Measurements from ENCODE around the gene SIPA1L3. TPM values are rescaled to one million over a fixed set of nuclear protein-coding genes. Genes with fewer than 3 reads are reported as not detected.

The SIPA1L3 gene
- total RNA-seq, 1 experiment from 2014 or later = 66.3 TPM

- Histone ChIP-seq H3K27me3 (ENCODE audit: control insufficient read depth, insufficient read depth, low read length) (no peaks in the 10 kb centered on the region), H3K27ac (ENCODE audit: low read length) (no peak overlapping the region; the same call in 1 of the 2 replicates), H3K4me1 (ENCODE audit: control insufficient read depth, insufficient read depth, low read length) (peaks cover 5% of the 10 kb centered on the region; the same call in 1 of the 2 replicates), H3K4me3 (ENCODE audit: low read depth in 2 of 2, low read length in 2 of 2) (no peak overlapping the region), H3K9me3 (ENCODE audit: control insufficient read depth, insufficient read depth, low read depth, low read length) (no peaks in the 10 kb centered on the region; the same call in 1 of the 2 replicates), H3K36me3 (ENCODE audit: control insufficient read depth, insufficient read depth, low read length) (no peaks in the 10 kb centered on the region)
- no TSS peak for BruUV-seq (replicated peaks)
- DNase-seq (ENCODE audit: low read depth, low spot score) = no peak
- intact Hi-C loops (cut with micrococcal nuclease; ENCODE audit: unreplicated experiment) (no loop called here), in situ Hi-C loops (cut with HindIII; ENCODE audit: low pct_unique_long_range_greater_than_20kb, low sequenced_read_pairs) (no loop called here)
- CTCF ChIA-PET = no interaction called here
- no peak for ATAC-seq
- TF ChIP-seq TCF7L2 (IDR thresholded peaks at IDR 0.05; ENCODE audit: low read depth, low read length) (no peak), SIN3A (IDR thresholded peaks at IDR 0.05; ENCODE audit: borderline replicate concordance, insufficient read depth, low read depth, low read length) (no peak), POLR2AphosphoS5 (IDR thresholded peaks at IDR 0.05; ENCODE audit: low read depth, low read length) (no peak), REST (IDR thresholded peaks at IDR 0.05; ENCODE audit: insufficient read depth in 1 of 2, low read depth in 2 of 2, low read length in 1 of 2) (no peak)
- TF ChIP-seq, protein P1, sequence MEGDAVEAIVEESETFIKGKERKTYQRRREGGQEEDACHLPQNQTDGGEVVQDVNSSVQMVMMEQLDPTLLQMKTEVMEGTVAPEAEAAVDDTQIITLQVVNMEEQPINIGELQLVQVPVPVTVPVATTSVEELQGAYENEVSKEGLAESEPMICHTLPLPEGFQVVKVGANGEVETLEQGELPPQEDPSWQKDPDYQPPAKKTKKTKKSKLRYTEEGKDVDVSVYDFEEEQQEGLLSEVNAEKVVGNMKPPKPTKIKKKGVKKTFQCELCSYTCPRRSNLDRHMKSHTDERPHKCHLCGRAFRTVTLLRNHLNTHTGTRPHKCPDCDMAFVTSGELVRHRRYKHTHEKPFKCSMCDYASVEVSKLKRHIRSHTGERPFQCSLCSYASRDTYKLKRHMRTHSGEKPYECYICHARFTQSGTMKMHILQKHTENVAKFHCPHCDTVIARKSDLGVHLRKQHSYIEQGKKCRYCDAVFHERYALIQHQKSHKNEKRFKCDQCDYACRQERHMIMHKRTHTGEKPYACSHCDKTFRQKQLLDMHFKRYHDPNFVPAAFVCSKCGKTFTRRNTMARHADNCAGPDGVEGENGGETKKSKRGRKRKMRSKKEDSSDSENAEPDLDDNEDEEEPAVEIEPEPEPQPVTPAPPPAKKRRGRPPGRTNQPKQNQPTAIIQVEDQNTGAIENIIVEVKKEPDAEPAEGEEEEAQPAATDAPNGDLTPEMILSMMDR (IDR thresholded peaks at IDR 0.05) = no peak
- POLR2A ChIA-PET = no interaction called here
Measured at GRCh38 chr19:37943480-37943879, 36.5 kb downstream of the SIPA1L3 start.

DNA sequence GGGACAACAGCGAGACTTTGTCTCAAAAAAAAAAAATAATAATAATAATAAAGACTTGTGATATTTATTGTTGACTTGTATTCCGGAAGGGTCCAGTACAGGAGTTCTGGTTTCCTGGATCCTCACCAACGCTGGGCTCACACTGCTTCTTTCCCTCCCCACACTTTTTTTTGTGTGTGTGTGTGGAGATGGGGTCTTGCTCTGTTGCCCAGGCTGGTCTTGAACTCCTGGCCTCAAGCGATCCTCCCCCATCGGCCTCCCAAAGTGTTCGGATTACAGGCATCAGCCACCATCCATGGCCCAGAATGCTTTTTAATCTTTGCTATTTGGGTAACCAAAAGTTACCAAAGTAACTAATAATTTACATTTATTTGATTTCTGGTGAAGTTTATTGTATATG lies 39.1 kb downstream of the SIPA1L3 start:
- TF ChIP-seq TCF7L2 (IDR thresholded peaks at IDR 0.05; ENCODE audit: low read depth, low read length) (no peak), REST (IDR thresholded peaks at IDR 0.05; ENCODE audit: insufficient read depth in 1 of 2, low read depth in 2 of 2, low read length in 1 of 2) (no peak), POLR2AphosphoS5 (IDR thresholded peaks at IDR 0.05; ENCODE audit: low read depth, low read length) (no peak), SIN3A (IDR thresholded peaks at IDR 0.05; ENCODE audit: borderline replicate concordance, insufficient read depth, low read depth, low read length) (no peak)
- TF ChIP-seq, protein P1 (IDR thresholded peaks at IDR 0.05) = no peak
- ChIA-PET CTCF (no interaction called here), POLR2A (no interaction called here)
- H3K4me3 ChIP-seq (ENCODE audit: low read depth in 2 of 2, low read length in 2 of 2) = no peak overlapping the region
- no peaks in the 10 kb centered on the region for H3K9me3 ChIP-seq (ENCODE audit: control insufficient read depth, insufficient read depth, low read depth, low read length)
- intact Hi-C loops (cut with micrococcal nuclease; ENCODE audit: unreplicated experiment) (no loop called here), in situ Hi-C loops (cut with HindIII; ENCODE audit: low pct_unique_long_range_greater_than_20kb, low sequenced_read_pairs) (no loop called here)
- peaks cover 5% of the 10 kb centered on the region; the same call in 1 of the 2 replicates for H3K4me1 ChIP-seq (ENCODE audit: control insufficient read depth, insufficient read depth, low read length)
- DNase-seq (ENCODE audit: low read depth, low spot score) (no peak), ATAC-seq (no peak)
- no TSS peak for BruUV-seq (replicated peaks)
- no peaks in the 10 kb centered on the region for H3K36me3 ChIP-seq (ENCODE audit: control insufficient read depth, insufficient read depth, low read length)
- H3K27me3 ChIP-seq (ENCODE audit: control insufficient read depth, insufficient read depth, low read length) = no peaks in the 10 kb centered on the region
- H3K27ac ChIP-seq (ENCODE audit: low read length) = no peak overlapping the region

All from Panc1 (cell line).